Kidney glomerular epithelial cell (primary cell): ENCODE measurements around the gene FGFR2.
"Not testable (repeated sequence)": the region's sequence is repeated elsewhere in the genome, so short reads cannot be mapped to it uniquely, and the experiment has no call there.

Experiments
- DNase-seq: peaks from one replicate; lab custom pipeline; 2025; lab: John Stamatoyannopoulos, UW

FGFR2 gene

DNA sequence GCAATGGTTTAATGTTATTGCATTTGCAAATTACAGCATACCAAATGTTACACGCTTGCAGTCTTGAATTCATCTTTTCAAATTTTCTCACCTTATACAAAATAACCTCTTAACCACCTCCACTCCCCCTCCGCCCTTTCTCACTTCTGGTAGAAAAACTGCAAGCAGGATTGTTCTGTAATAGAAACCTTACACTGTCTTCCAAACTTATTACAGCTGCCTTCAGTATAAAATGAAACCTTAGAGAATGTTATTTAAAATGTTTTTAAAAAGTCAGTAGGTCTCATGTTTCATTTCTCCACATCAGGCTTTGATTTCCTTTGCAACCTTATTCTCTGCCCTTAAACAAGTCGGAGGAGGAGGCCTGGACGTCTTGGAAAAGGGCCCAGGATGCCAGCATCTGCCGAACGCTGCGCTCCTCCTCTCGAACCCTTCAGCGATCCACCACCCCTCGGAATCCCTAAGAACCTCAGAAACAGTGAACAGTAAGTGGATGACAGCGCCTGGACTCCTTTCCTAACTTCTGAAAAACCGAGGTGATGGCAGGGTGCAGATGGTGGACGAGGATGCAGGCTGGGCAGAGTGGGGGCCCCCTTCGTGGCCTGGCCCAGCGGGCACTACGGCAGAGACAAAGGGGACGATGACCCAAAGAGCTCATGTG lies 74.0 kb downstream of the FGFR2 start:
- DNase-seq = no peak

DNA sequence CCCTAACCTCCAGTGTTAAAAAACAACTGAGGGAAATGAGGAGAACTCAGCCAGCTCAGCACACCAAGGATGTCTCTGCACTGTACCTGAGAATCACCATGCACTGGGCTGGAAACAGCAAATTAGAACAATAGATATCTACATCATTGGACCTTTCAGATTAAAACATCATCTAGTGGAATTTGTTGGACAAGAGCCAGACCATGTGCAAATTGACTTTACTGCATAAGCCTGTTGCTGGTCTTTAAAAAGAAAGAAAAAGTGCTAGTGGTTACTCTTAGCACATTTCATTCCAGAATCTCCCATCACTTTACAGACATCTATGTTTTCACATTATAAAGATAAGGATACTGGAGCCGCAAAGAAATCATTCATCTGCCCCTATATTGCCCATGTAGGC lies 75.4 kb downstream of the FGFR2 start:
- no peak for DNase-seq

- no peak for DNase-seq
Observed at GRCh38 chr10:121521794-121522556, 76.3 kb downstream of the FGFR2 start.

GRCh38 chr10:121520526-121520925 lies 77.7 kb downstream of the FGFR2 start:
- DNase-seq = not testable (repeated sequence)

GRCh38 chr10:121519901-121520493 lies 78.2 kb downstream of the FGFR2 start:
- DNase-seq = peak; percentile 44

- DNase-seq = no peak
Observed at GRCh38 chr10:121519411-121519810, 78.8 kb downstream of the FGFR2 start.

DNA sequence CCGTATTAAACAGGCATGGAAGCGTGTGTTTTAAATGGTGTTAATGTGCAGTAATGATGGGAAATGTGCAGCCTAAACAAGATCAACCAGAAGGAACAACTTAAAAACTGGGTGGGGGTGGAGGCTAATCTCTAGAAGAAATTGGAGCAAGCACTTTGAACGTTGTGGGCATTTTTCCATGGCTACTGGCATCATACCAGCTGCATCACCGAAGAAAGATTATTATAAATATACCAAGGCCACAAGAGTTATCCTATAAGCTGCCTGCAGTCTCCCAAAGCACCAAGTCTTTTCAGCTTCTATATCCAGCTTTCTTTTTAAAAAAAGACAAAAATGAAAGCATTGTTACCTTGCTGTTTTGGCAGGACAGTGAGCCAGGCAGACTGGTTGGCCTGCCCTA lies 79.9 kb downstream of the FGFR2 start:
- DNase-seq = no peak

DNA sequence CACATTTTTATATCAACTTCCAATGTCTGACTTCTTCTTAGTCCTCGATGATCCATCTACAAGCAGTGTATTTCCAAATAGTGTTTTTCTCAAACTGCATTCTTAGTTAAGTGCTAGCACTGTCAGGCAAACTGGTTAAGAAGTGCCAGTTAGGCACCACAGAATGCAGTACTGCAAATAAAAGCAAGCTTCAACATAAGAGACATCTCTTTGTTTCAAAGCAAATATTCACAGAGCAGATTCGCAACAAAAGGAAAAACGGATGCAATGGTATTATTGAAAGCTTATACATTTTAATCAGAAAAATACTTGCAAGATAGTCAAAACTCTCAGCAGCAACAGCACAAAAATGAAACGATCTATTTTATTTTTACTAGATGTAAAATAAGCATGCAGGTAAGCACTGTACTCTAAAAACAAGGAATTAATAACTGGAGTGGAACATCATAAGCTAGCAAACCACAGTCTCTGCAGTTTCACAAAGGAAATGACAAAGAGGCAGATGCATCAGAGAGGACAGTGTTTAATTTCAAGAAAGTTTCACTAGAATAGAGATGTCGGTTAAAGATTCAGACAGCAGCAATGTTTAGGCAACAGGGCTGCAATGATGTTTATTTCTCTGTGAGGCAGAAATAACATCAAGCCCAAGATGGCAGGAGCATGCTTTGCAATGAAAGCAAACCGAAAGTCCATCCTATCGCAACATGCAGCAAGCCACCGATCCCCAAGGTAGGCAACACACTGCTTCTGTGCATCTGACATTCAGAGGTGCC lies 82.0 kb downstream of the FGFR2 start:
- DNase-seq = no peak

DNA sequence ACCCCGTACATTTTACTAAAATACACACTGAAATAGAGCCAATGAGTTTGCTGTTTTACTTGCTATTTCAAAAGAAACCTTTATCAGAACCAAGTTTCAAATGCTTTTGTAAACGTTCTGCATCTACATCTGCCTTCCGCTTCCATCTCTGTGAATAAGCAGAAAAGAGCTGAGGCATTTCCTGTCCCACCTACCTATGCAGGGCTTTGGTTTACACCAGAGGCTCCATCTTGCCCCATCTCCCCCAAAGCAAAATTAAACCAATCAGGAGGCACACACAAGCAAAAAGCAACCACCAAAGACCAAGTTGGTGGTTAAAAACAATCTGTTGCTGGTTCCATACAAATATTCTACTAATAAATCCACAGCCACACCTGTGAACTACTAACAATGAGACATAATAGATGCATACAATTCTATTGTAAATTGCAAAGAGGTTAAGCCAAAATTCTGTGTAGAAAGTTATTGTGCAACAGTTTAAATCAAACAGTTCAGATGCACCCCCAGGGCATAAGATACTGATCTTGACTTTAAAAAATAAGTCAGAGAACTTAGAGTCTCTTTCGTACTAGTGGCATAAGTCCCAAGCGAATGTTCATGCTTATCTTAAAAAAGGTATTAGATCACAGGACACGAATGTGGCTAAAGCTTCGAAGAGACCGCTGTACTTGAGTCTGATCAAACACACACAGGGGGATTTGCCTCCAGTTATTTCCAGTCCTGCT lies 83.9 kb downstream of the FGFR2 start:
- DNase-seq = no peak

DNA sequence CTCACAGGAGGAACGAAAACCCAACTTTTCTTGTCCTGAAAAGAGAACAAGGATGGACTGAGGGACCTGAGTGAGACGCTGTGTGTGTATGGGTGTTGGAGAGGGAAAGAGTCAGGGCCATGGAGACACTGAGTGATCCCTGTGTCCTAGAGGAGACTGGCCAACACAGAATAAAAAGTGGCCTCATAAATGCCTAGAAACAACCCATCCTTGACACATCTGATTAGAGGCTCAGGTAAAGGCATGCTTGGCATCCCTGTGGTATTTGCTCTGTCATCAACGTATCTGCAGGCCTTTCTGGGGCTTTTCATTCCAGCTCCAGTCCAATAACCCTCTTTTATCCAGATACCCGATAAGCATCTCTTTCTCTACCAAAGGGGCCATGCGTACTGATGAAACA lies 86.3 kb downstream of the FGFR2 start:
- peak; percentile 86 for DNase-seq

GRCh38 chr10:121511460-121511859 lies 86.8 kb downstream of the FGFR2 start:
- no peak for DNase-seq

DNA sequence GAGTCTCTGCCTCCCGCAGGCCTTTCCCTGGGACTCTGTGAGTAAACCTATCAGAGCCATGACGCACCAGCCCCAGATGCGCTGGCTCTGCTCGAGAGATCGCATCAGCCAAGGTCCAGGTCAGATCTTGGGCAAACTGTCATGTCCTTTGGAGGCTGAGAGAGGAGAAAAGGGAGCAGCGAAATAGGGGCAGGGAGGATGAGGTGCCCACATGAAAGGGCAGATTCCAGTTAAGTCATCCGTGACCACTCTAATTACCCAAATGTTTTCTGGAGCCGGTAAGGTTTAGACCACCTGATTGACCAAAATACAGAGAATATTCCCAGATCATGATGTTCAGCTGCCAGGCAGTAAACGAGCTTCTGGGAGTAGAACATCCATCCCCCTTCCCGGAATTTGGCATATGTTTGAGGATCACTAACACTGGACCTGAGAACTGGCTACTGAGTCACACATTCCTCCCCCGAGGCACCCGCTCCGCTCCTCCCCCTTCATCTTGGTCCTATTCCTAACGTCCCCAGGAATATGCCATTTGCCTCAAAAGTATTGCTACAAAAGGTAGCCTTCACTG lies 88.0 kb downstream of the FGFR2 start:
- DNase-seq = peak; percentile 92

GRCh38 chr10:121509796-121510195 lies 88.4 kb downstream of the FGFR2 start:
- DNase-seq = no peak

- DNase-seq = no peak
Observed at GRCh38 chr10:121509112-121509511, 89.1 kb downstream of the FGFR2 start.

- no peak for DNase-seq
Observed at GRCh38 chr10:121503587-121504051, 94.6 kb downstream of the FGFR2 start.

- no peak for DNase-seq
Observed at GRCh38 chr10:121501796-121502195, 96.4 kb downstream of the FGFR2 start.

GRCh38 chr10:121500701-121501332 lies 97.4 kb downstream of the FGFR2 start:
- no peak for DNase-seq

- no peak for DNase-seq
Observed at GRCh38 chr10:121497513-121498470, 100.5 kb downstream of the FGFR2 start.

GRCh38 chr10:121495719-121496118 lies 102.5 kb downstream of the FGFR2 start:
- DNase-seq = no peak

GRCh38 chr10:121494296-121494695 lies 103.9 kb downstream of the FGFR2 start:
- DNase-seq = no peak
